HG03442 (cell line): ENCODE data around the gene HNRNPUL2.

Source experiments
- ATAC-seq: cut with Tn5 transposase; IDR thresholded peaks from one replicate; pipeline ENCODE4 v1.9.1; 2021; ENCODE audit warnings: mild to moderate bottlenecking, moderate library complexity; ENCODE audit not compliant: unreplicated experiment

Gene HNRNPUL2

DNA sequence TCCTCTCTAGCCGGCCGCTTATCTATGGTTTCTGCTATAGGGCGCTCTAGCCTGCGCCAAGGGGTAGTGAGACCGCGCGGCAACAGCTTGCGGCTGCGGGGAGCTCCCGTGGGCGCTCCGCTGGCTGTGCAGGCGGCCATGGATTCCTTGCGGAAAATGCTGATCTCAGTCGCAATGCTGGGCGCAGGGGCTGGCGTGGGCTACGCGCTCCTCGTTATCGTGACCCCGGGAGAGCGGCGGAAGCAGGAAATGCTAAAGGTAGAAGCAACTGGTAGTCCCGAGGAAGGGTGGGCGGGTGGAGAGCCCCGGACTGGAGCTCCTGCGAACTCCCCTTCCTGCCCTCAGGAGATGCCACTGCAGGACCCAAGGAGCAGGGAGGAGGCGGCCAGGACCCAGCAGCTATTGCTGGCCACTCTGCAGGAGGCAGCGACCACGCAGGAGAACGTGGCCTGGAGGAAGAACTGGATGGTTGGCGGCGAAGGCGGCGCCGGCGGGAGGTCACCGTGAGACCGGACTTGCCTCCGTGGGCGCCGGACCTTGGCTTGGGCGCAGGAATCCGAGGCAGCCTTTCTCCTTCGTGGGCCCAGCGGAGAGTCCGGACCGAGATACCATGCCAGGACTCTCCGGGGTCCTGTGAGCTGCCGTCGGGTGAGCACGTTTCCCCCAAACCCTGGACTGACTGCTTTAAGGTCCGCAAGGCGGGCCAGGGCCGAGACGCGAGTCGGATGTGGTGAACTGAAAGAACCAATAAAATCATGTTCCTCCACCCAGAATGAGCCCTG, 55.5 kb downstream of the HNRNPUL2 start, which contains the start of the genes LBHD1 and UQCC3:
LBHD1 (minus strand) TSS at position 660 of the 782 bp plus-strand sequence. CDS start 2,236 bp downstream, outside the sequence.
UQCC3 (plus strand) TSS at position 66 of the 782 bp plus-strand sequence; CDS start at position 139, 73 bp downstream.
- ATAC-seq: peak; percentile 52

GRCh38 chr11:62671236-62671607, 56.0 kb downstream of the HNRNPUL2 start:
- peak; percentile 13 for ATAC-seq

DNA sequence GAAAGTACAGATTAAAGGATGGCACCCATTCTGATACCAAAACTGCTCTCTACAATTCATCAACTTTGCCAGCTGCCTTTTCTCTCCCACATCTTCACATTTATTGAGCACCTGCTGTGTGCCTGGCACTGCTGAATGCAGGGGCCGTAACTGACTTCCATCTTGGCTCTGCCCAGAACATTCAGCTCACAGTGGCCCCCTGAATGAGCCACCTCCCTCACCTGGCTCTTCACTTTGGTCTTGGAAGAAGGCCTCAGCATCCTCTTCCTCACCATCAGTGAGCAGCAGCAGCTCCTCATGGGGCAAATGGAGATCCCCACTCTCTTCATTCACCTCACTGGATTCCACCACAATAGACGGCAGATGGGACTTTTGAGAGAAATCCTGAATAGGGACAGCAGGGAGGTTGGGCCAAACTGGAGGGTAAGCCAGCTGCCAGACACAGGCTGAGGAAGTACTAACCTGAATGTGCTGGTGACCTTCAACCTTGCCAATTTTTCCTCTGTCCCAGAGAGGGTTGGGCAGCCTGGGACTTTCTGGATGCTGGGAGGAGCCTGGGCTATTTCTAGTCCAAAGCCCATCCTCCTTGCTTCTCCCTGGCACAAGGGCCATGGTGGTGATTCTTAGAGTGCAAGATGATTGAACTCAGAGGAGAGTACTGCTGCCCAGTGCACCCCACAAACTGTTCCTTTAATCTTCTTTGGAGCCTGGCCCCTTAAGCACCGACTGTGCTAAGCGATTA, 57.7 kb downstream of the HNRNPUL2 start:
- no peak for ATAC-seq

DNA sequence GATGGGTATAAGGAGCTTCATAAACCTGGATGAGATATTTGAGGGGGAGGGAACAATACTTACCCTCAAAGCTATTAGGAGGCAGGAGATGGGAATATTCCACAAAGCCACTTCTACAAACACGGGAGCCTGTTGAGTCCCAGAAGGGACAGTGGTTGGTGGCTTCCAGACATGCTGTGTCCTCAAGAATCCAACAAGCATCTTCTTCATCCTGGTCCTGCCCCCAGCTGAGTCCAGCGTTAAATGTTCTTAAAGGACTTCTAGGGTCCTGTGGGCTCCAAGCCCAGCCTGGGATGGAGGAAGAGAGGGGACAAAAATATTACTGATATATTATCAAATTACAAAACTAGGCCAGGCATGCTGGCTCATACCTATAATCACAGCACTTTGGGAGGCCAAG, 59.8 kb downstream of the HNRNPUL2 start:
- no peak for ATAC-seq

GRCh38 chr11:62666259-62666926, 60.9 kb downstream of the HNRNPUL2 start:
- ATAC-seq: no peak

- ATAC-seq: no peak
These were observed 61.5 kb downstream of the HNRNPUL2 start for GRCh38 chr11:62665599-62666258.

DNA sequence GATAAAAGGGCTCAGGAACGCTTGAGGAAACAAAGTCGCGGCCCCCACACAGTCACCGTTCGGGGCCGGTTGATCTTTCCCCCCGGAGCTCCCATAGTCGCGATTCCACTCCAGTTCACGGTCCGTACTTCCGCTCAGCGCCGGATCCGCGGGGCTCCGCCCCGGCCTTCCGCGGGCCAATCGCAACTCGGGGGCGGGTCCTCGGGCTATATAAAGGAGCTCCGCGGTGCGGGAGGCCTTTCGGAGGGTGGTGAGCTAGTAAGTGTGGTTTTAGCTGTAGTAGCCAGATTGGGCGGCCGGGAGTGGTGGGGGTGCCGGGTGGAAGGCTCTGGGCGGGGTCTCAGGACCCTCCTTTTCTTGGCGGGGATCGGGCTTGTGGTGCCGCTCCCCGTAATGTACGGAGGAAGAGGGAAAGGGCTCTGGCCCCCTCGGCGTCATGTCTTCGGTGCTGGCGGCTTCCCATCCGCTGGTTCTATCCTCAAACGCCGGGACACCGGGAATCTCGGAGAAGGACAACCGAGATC, 62.1 kb downstream of the HNRNPUL2 start, which contains the start of the genes C11orf98 and CSKMT:
C11orf98 (minus strand) TSS at position 136 of the 524 bp plus-strand sequence; CDS start at position 95, 41 bp downstream.
CSKMT (plus strand) TSS at position 238 of the 524 bp plus-strand sequence. CDS start 568 bp downstream, outside the sequence.
- ATAC-seq: peak; percentile 83

- ATAC-seq: peak; percentile 25
These were observed 62.7 kb downstream of the HNRNPUL2 start for GRCh38 chr11:62664405-62665074.
